H7 (cell line): ENCODE results near the gene GTF2B. TPM values are rescaled to one million over a fixed set of nuclear protein-coding genes. Genes with fewer than 3 reads are reported as not detected.
"Not testable (repeated sequence)": the region's sequence is repeated elsewhere in the genome, so short reads cannot be mapped to it uniquely, and the experiment has no call there.

ENCODE experiments used
- DNase-seq: peaks from one replicate; pipeline ENCODE4 v3.0.0; 2012
- H3K27me3 ChIP-seq: 2 replicates; pipeline ENCODE4 v1.6.0; 2011; ENCODE audit warnings: mild to moderate bottlenecking, low read length; ENCODE audit not compliant: control insufficient read depth, insufficient read depth
- H3K36me3 ChIP-seq: replicated peaks from 2 replicates; pipeline ENCODE4 v1.5.1; 2011; ENCODE audit warnings: low read length; ENCODE audit not compliant: control insufficient read depth, insufficient read depth
- H3K4me3 ChIP-seq: 2 replicates; pipeline ENCODE4 v1.5.1; 2011; ENCODE audit warnings: low read depth, mild to moderate bottlenecking, control low read depth, low read length, moderate library complexity; ENCODE audit not compliant: insufficient read depth
- total RNA-seq: library from RNA; depleted of rRNA; stranded (reverse); fragments of >200 nt; shearing (Covaris generic); gene quantifications from 2 replicates; pipeline ENCODE4 v1.2.3, GENCODE V29; 2014

Gene GTF2B
- total RNA-seq, 1 experiment from 2014 or later = 54.3 TPM

GRCh38 chr1:88875595-88875994 is 15.8 kb downstream of the GTF2B start:
- H3K36me3 ChIP-seq = no peaks in the 10 kb centered on the region
- no peak for DNase-seq
- no peaks in the 10 kb centered on the region for H3K27me3 ChIP-seq
- H3K4me3 ChIP-seq = no peak overlapping the region

DNA sequence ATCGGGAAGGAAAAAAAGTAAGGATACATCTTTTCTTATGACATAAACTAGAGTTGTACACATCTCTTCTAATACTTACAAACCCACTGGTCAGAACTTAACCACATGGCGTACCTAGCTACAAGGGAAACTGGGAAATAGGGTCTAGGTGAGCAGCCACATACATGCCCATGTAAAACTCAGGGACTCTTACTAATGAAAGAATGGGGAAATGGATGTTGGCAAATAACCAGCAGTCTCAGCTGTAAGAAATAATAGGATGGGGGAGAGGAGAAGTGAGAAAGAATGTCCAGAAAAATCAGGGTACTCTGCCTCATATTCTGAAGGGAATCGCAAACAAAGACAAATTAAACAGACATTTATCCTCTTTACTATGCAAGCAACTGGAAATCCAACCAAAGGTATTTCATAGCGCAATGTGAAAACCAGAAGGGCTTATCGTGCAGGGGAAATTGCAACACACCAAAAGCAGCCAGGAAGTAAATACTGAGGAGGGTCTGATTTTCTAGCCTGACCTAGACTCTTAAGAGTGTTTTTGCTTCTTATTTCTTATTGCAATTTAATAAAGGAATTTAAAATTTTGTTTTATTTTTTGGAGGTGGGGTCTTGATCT is 17.5 kb downstream of the GTF2B start:
- no peak overlapping the region for H3K4me3 ChIP-seq
- H3K27me3 ChIP-seq = no peaks in the 10 kb centered on the region
- DNase-seq = no peak
- H3K36me3 ChIP-seq = no peaks in the 10 kb centered on the region

GRCh38 chr1:88869644-88870043 is 21.7 kb downstream of the GTF2B start:
- not testable (repeated sequence) for H3K36me3 ChIP-seq, DNase-seq, H3K4me3 ChIP-seq, H3K27me3 ChIP-seq

- Histone ChIP-seq H3K27me3 (no peaks in the 10 kb centered on the region), H3K4me3 (no peak overlapping the region), H3K36me3 (no peaks in the 10 kb centered on the region)
- DNase-seq = no peak
Measured at GRCh38 chr1:88867743-88868521, 23.4 kb downstream of the GTF2B start.

- Histone ChIP-seq H3K36me3 (no peaks in the 10 kb centered on the region; the same call in 1 of the 2 replicates), H3K27me3 (no peaks in the 10 kb centered on the region), H3K4me3 (no peak overlapping the region)
- no peak for DNase-seq
Measured at GRCh38 chr1:88851303-88852063, 39.9 kb downstream of the GTF2B start.

DNA sequence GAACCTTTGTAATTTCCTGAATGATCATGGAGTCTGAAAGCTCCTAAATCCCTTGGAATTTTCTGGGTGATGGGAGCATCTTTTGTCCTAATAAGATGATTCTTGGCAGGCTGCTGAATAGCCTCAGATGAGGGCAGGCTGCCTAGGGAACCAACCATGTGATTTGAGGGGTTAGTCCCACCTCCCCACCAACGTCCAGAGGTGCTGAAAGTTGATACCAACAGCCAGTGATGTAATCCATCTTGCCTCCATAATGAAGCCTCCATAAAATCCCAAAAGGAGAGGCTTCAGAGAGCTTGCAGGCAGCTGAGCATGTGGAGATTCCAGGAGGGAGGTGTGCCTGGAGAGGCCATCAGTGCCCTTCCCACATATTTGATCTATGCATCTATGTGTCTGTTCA is 43.7 kb downstream of the GTF2B start:
- Histone ChIP-seq H3K36me3 (no peaks in the 10 kb centered on the region; the same call in 1 of the 2 replicates), H3K4me3 (no peak overlapping the region), H3K27me3 (no peaks in the 10 kb centered on the region)
- peak; percentile 20 for DNase-seq

- Histone ChIP-seq H3K4me3 (no peak overlapping the region), H3K27me3 (no peaks in the 10 kb centered on the region), H3K36me3 (peaks cover 4% of the 10 kb centered on the region)
- DNase-seq = no peak
Measured at GRCh38 chr1:88825721-88826120, 65.6 kb downstream of the GTF2B start.

DNA sequence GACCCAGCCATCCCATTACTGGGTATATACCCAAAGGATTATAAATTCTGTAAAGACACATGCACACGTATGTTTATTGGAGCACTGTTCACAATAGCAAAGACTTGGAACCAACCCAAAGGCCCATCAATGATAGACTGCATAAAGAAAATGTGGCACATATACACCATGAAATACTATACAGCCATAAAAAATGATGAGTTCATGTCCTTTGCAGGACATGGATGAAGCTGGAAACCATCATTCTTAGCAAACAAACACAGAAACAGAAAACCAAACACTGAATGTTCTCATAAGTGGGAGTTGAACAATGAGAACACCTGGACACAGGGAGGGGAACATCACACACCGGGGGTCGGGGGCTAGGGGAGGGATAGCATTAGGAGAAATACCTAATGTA is 71.7 kb downstream of the GTF2B start:
- H3K36me3 ChIP-seq, H3K27me3 ChIP-seq, DNase-seq, H3K4me3 ChIP-seq: not testable (repeated sequence)

DNA sequence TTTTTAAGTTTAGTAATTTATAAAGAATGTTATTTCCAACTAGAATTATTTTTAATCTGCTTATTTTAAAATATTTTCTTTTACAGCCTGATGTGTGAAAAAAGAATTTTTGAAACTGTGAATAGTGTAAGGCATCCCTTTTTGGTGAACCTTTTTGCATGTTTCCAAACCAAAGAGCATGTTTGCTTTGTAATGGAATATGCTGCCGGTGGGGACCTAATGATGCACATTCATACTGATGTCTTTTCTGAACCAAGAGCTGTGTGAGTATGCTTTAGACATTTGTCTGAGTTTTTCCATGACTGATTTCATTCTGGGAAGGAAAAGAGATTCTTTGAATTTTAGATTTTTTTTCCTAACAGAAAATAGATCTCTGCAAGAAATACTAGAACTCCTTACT is 77.9 kb downstream of the GTF2B start:
- H3K36me3 ChIP-seq = peaks cover 4% of the 10 kb centered on the region
- no peak overlapping the region for H3K4me3 ChIP-seq
- H3K27me3 ChIP-seq = no peaks in the 10 kb centered on the region
- DNase-seq = no peak

DNA sequence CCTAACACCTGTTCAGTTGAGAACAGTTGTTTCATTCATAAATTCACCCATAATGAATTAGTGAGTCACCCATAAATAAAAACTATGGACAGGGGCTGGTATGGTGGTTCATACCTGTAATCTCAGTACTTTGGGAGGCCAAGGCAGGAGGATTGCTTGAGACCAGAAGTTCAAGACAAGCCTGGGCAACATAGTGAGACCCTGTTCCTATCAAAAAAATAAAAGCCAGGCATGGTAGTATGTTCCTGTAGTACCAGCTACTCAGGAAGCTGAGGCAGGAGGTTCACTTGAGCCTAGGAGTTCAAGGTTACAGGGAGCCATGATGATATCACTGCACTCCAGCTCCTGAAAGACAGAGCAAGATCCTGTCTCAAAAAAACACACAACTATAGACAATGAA is 79.0 kb downstream of the GTF2B start:
- DNase-seq = no peak
- Histone ChIP-seq H3K27me3 (no peaks in the 10 kb centered on the region), H3K4me3 (no peak overlapping the region), H3K36me3 (peaks cover 4% of the 10 kb centered on the region)

DNA sequence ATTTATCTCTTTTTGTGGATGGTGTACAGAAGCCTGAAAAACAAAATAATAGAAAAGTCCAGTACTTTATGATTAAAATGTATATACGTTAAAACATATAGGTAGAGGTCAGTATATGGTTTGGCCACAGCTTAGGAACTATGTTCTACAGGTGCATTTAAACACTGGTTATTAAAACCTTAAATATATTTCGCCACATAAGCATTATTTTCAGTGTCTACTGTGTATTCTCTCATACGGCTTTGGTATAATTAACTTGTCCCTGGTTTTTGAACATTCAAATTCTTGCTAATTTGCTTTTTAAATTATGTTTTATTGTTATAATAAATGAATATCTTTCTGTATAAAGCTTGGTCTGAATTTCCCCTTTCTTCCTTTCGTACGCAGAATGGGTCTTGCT is 87.9 kb downstream of the GTF2B start:
- Histone ChIP-seq H3K27me3 (no peaks in the 10 kb centered on the region), H3K36me3 (peaks cover 7% of the 10 kb centered on the region)

DNA sequence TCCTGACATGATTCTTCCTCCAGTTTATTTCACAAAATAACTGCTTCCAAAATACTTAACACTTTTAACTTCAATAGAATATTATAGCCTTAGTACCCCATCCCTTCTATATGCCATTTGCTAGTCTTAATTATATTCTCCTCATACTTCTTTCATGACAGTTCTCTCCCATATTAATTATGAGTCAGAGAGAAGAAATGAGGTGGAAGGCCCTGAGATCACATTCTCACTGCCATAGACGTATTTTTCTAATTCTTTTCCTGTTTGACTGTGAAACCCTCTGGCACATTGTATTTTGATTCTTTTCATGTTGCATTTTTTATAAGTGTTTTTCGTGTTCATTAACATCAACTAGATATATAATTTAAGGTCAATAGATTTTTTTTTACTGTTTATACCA is 88.4 kb downstream of the GTF2B start:
- Histone ChIP-seq H3K36me3 (peaks cover 7% of the 10 kb centered on the region), H3K4me3 (no peak overlapping the region), H3K27me3 (no peaks in the 10 kb centered on the region)
- DNase-seq = no peak

More for the DNA sequence above, 87.9 kb downstream of the GTF2B start:
- DNase-seq = no peak
- H3K4me3 ChIP-seq = no peak overlapping the region
